ENCODE results near the gene ATP5PB. TPM values are rescaled to one million over a fixed set of nuclear protein-coding genes. Genes with fewer than 3 reads are reported as not detected.
A peak's percentile ranks its signal among the peaks of the same experiment; 100 is the strongest.

The ATP5PB gene
- polyA plus RNA-seq (2013, experiment 1 of 2; ENCODE audit: insufficient read length) = 255 TPM
- polyA plus RNA-seq (2013, experiment 2 of 2; ENCODE audit: insufficient read length) = 255 TPM

- peak; percentile 99 for DNase-seq
Measured at GRCh38 chr1:111448918-111449702, at the start of gene ATP5PB, which contains the start of gene WDR77. Gene ATP5PB, plus strand, starts transcription at chr1:111449464. Its CDS starts 78 bp downstream, at chr1:111449542. Gene WDR77, minus strand, starts transcription at chr1:111449256. Its CDS starts 87 bp downstream, at chr1:111449169.

- peak; percentile 22 for DNase-seq
Measured at GRCh38 chr1:111399792-111400610, 49.3 kb upstream of the ATP5PB start.

GRCh38 chr1:111402083-111402482 lies 47.2 kb upstream of the ATP5PB start:
- no peak for DNase-seq

- no peak for DNase-seq
Measured at GRCh38 chr1:111404588-111404987, 44.7 kb upstream of the ATP5PB start.

GRCh38 chr1:111406321-111406768 lies 42.9 kb upstream of the ATP5PB start:
- DNase-seq = peak; percentile 3

GRCh38 chr1:111407301-111407700 lies 42.0 kb upstream of the ATP5PB start:
- no peak for DNase-seq

- no peak for DNase-seq
Measured at GRCh38 chr1:111412839-111413238, 36.4 kb upstream of the ATP5PB start.

- no peak for DNase-seq
Measured at GRCh38 chr1:111414756-111415155, 34.5 kb upstream of the ATP5PB start.

GRCh38 chr1:111415461-111415860 lies 33.8 kb upstream of the ATP5PB start:
- DNase-seq = no peak

GRCh38 chr1:111417755-111418154 lies 31.5 kb upstream of the ATP5PB start:
- DNase-seq = no peak

- DNase-seq = no peak
Measured at GRCh38 chr1:111419037-111419436, 30.2 kb upstream of the ATP5PB start.

GRCh38 chr1:111420377-111420776 lies 28.9 kb upstream of the ATP5PB start:
- DNase-seq = no peak

- DNase-seq = no peak
Measured at GRCh38 chr1:111422546-111423391, 26.5 kb upstream of the ATP5PB start.

- DNase-seq = no peak
Measured at GRCh38 chr1:111424281-111424680, 25.0 kb upstream of the ATP5PB start.

GRCh38 chr1:111436726-111437125 lies 12.5 kb upstream of the ATP5PB start:
- peak; percentile 49 for DNase-seq

- DNase-seq = no peak
Measured at GRCh38 chr1:111439461-111440351, 9.6 kb upstream of the ATP5PB start.

- no peak for DNase-seq
Measured at GRCh38 chr1:111441573-111442192, 7.6 kb upstream of the ATP5PB start.

- DNase-seq = no peak
Measured at GRCh38 chr1:111442457-111442856, 6.8 kb upstream of the ATP5PB start.

GRCh38 chr1:111444031-111444430 lies 5.2 kb upstream of the ATP5PB start:
- DNase-seq = no peak

- no peak for DNase-seq
Measured at GRCh38 chr1:111446546-111446945, 2.7 kb upstream of the ATP5PB start.
